ENCODE data around the gene SLC6A2.

Gene SLC6A2

DNA sequence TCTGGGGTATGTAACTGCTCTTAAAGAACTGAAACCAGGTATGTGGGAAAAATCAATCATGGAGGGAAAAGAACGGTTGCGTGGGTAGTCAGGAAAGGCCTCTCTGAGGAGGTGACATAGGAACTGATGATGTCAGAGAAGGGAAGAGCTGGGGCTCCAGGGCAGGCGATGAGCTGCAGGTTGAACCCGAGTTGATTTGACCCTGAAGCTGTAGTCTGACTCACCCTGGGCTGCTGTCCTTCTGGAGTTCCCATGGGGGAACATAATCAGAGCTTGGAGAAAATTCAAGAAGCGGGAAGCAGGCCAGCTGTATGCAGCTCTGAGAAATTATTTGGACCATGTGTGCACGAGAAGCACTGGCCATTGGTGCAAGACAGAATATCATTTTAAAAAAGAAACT, 16.7 kb downstream of the SLC6A2 start:
- no peak for DNase-seq

DNA sequence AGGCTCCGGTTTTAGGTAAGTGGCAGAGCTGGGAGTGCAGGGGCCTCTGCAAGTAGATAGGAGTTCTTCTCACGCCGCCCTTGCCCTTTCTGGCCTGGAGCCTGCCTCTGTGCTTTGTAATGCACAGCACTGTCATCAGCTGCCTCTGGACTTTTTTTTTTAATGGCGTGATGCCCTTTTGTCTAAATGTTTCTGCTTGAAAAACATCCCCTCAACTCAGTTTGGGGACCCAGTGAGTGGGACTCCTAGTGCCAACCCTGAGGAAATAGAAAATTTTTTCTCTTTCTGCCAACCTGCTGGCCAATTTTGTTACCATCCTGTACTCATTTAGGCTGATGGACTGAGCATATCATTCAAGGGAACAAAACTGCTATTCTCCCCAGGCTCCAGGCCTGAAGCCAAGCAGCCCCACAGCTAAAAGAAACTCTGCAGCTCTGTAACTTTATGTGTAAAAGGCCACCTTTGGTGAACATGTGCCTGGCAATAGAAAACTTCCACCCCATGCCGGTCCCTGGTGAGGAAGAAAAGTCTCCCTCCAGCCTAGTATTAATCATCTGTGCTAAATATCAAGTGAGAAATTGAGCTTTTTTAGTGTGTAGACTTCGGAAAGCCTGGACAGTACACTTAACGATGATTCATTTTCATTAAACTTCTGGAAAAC, 22.5 kb downstream of the SLC6A2 start:
- no peak for DNase-seq

DNA sequence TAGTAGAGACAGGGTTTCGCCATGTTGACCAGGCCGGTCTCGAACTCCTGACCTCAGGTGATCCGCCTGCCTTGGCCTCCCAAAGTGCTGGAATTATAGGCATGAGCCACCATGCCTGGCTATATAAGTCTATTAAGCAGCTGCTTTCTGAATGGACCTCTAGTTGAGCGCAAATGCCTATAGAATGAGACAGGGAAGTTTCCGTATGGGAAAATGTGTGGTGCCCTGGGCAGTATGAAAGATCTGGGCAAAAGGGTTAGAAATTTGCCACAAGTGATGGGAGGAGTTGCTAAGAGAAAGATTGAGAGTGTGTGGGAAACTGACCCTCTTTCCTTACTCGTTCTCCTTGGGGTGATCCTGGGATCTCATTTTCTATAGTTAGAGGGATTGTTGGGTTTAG, 26.3 kb downstream of the SLC6A2 start:
- DNase-seq: no peak

DNA sequence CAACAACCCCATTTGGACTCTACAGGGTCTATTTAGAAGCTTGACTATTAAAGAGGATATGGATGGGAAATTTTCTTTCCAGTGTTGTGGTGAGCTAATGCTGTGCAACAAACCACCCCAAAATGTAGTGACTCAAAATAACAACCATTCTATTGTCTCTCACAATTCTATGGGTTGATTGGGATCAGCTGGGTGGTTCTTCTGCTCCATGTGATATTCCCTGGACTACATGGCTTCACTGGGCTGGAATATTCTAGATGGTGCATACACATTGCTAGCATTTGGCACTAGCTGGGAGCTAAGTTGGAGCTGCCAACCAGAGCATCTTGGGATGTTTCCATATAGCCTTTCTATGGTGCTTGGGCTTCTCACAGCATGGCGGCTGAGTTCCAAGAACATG, 30.2 kb downstream of the SLC6A2 start:
- no peak for DNase-seq

DNA sequence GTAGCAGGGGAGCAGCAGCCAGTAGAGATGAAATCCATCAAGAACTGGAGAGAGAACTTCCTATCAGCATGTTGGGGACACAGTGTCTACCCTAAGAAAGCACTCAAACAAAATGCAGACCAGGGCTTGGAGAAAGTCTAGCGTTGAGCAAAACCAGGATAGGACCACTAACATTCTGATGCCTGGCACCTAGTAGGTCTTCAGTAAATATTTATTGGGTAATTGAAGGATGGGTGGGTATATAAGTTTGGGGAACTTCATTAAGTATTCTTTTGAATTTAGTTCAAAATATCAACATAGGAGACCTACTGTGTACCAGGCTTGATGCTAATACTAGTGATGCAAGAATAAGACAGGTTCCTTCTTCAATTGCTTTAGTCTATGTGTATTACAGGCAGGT, 30.9 kb downstream of the SLC6A2 start:
- DNase-seq: no peak

DNA sequence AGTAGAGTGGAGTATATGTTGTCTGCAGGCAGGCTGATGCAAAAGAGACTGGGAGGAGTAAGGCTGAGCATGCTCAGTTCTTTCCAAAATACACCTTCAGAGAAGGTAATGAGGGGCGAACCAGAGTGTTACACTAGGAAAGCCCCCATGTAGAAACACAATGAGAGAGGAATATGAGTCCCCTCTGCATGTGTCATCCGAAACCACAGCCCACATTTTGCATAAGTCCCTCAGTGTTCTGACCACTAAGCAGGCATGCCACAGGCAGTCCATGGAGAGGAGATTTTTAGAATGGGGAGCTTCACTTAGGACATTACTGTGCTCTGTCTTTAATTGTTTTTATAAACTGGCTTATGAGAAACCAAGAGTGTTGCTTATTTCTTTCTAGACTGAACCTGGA, 32.0 kb downstream of the SLC6A2 start:
- no peak for DNase-seq

DNA sequence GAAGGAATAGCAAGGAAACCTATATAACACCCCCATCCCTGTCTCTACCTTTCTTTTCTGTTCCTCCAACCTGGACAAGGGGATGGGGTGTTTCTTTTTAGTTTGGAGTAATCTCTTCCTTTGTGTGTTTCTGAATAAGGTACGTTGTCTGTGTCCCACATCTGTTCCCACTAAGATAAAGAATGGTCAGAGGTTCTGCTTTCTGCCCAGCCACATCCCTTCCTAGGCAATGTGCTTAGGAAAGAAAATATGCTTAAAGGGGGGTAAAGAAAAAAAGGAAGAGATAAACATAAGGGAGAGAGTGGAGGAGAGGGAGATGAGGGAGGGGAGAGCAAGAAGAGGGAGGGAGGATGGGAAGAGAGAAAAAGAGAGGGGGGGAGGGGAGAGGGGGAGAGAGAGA, 35.1 kb downstream of the SLC6A2 start:
- no peak for DNase-seq

DNA sequence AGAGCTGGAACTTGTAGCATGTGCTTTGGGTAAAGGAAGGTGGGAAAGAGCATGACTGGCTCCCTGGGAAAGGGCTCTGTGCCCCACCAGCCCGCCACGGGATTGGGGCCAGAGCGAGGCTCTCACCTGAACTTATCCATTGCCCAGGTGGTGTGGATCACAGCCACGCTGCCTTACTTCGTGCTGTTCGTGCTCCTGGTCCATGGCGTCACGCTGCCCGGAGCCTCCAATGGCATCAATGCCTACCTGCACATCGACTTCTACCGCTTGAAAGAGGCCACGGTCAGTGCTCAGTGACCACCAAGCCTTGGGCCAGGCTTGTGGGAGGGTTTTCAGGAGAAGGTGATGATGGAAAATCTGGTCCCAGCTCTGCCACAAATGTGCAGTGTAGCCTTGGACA, 36.0 kb downstream of the SLC6A2 start:
- no peak for DNase-seq

DNA sequence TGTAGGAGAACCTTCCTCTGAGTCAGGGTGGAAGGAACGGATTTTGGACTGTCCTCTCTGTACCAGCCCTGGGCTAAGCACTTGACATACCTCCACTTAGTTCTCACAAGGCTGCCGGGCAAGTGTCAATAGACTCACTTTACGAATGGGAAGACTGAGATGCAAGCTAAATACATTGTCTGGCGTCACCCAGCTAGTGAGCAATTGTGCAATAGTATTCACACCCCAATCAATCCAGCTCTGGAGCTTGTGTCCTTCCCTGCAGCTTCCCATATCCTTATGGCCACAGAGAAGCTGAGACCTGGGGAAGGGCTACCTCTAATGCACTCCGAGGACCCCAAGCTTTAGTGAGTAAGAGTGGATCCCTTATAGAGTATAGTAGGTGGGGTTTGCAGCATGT, 39.8 kb downstream of the SLC6A2 start:
- DNase-seq: no peak

DNA sequence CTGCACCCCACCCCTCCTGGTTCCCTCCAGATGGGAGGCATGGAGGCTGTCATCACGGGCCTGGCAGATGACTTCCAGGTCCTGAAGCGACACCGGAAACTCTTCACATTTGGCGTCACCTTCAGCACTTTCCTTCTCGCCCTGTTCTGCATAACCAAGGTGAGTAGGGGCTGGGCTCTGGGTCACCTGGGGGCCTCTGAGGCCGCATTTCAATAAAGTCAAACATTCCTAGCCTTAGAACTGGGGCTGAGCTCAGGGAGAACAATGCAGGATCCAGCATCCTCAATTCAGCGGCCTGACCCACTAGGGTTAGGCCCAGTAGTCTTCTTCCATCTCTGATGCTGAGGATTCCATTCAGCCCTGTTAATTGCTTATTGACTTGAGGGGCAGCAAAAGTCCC, 42.1 kb downstream of the SLC6A2 start:
- DNase-seq: no peak

DNA sequence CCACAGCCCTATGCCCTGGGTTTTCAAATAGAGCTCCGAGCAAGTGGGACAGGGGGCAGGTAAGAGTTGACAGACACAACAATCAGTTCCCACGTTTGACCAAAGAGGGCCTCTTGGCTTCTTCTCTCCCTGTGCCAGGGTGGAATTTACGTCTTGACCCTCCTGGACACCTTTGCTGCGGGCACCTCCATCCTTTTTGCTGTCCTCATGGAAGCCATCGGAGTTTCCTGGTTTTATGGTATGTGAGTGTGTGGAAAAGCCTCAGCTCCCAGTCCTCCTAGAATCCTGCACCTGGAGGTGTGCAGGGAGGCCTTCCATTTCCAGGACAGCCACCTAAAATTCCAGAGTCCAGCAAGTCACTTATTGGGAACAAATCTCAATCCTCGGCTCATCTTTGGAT, 42.5 kb downstream of the SLC6A2 start:
- no peak for DNase-seq

DNA sequence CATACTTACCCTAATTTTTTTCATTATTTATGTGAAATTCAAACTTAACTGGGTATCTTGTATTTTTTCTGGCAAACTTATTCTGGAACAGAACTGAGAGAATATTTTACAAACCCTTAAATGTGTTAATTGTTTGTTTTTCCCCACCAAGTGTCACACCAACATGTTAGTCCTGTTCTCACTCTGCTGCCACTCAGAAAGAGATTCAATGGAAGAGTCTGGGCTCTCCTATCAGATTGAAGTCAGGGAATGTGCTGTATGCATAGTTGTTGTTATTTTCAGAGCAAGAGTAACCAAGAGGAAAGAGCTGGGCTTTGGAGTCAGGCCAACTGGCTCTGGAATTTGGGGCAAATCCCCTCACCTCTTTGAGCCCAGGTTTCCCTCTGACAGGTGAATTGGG, 43.2 kb downstream of the SLC6A2 start:
- no peak for DNase-seq

DNA sequence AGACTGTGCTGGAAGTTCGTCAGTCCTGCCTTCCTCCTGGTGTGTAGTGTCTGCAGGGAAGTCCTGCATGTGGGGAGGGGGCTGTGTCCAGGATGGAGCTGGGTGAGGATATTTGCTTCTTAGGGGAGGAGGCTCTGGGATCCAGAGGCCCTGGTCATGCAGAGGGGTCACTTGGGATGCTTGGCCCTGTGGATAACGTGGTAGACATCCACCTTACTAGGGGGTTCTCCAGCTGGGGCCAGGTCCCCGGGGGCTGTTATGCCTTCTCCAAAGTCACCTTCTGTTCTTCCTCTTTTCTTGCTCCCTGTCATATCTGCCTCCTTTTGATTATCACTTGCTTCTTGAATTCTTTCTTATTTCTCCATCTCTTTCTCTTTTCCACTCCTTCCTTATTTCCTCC, 43.8 kb downstream of the SLC6A2 start:
- DNase-seq: no peak

DNA sequence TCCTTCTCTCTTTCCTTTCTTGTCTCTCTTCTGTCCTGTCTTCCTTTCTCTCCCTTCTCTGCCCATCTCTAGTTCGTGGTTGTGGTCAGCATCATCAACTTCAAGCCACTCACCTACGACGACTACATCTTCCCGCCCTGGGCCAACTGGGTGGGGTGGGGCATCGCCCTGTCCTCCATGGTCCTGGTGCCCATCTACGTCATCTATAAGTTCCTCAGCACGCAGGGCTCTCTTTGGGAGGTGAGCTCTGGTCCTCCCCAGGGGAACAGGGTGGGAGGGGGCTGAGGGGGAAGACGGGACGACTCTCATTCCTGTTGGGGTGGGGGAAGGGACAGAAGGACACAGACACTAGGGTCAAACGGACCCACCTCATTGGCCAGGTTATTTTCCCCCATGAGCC, 44.3 kb downstream of the SLC6A2 start:
- no peak for DNase-seq

DNA sequence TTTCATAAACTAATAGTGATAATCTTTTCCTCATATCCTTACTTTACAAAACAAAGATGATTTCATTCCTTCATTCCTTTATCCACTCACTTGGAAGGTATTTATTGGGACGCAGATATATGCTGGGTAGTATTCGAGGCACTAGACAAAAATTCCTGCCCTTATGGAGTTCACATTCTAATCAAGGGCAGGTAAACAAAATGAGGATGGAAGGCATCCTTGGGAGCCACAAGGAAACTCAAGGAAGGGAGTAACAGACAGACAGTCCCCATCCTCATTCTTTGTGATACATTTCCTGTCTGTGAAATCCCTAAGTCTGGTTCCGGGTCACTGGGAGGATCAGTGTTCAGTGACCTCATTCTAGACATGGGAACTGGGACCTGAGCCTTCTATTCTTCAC, 45.2 kb downstream of the SLC6A2 start:
- no peak for DNase-seq

DNA sequence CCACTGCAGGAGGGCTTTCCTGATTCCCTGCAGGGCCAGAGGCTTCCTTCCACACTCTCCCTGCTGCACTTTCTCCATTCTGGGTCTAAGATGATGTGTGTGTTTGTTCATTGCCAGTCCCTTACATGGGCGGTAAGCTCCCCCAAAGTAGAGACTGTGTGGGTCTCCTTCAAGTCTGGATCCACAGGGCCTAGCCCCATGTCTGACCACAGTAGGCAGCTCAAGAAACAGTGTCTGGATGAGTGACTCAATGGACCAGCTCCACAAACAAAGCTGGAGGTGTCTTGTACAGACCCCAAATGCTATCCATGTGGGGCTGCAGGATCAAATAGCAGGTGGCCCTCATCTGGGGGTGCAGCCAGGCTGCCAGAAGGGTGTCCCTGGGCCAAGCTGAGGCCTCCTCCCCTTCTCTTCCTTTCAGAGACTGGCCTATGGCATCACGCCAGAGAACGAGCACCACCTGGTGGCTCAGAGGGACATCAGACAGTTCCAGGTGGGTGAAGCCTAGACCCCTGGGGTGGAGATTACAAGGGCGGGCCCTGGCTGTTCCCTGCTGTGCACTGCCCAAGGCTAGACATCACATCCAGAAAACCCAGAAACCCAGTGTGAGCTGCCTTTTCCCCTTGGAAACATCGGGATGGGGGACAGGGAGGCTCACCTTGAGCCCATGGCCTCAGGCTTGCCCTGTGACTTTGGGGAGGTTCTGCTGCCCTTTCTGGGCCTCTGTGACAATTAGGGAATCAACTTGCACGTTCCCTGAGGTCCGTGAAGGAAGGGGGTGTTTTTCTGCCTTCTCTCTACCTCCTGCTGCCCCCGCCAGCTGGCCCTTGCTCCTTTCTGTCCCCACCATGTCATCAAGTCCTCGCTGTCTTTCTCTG, 45.9 kb downstream of the SLC6A2 start:
- no peak for DNase-seq

DNA sequence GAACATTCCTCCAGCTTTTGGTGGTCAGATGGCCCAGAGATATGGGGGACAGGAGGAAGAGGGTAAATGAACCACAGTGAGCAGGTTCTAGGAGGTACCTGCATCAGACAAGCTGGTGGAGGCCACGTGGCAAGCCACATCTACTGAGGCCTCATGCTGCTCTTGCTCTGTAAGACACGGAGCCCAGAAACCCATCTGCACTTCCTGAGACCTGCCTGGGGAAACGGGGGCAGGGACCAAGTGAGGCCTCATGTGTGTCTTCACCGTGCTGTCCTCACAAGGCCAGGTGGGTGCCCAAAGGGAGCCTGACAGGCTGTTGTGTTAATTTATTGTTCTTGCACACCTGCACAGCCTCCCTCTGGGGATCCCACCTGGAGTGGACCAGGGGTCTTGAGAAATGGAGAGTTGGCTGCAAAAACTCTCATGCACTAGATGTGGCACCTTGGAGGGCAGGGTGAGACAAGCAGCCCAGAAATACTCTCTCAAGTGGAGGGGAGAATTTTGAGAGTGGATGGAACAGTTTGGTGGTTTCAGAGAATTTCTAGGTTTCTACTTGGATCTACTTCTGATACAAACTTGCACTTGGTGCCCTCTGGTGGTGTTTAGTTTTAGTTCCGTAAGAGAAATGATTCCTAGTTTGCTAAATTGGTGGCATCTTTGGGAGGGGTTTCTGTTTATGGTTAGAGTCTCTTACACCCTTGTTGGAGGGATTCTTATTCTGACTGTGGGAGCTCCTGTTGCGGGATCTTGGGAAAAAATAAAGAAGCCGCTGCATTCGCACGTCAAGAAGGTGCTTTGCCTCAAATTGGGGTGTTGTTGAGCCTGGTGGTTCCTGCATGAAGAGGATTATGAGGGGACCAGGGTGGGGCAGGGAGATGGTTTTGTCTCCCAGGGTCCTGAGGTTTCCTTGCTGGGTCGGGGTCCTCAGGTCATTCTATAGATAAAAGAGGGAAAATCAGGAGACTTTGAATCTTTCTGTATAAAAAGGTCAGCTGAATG, 47.5 kb downstream of the SLC6A2 start:
- no peak for DNase-seq

DNA sequence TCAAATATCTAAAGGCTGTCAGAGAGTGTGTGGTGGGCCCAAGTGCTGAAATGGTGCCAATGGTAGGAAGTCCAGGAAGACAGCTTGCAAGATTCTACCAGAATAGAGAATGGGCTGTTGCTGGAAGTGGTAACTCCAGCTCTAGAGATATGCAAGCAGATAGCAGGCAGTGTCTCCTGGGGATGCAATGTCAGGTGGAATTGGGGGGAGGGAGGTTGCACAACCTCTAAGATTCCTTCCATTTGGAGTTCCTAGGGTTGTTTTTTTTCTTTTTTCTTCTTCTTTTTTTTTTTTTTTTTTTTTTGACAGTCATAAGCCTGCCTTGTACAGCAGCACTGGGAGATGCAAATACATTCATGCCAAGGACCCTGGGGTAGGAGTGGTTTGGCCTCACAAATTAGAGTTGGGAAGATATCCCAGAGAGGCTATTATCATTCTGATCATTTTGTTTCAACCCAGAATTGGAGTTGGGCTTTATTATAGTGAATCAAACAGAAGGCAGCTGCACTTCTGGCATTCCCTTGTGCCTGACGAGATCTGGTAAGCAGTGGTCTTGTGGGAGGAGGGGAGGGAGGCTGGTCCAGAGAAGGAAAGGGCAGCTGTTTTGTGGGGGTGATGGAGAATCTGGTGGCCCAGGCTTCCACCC, 51.1 kb downstream of the SLC6A2 start:
- DNase-seq: no peak

DNA sequence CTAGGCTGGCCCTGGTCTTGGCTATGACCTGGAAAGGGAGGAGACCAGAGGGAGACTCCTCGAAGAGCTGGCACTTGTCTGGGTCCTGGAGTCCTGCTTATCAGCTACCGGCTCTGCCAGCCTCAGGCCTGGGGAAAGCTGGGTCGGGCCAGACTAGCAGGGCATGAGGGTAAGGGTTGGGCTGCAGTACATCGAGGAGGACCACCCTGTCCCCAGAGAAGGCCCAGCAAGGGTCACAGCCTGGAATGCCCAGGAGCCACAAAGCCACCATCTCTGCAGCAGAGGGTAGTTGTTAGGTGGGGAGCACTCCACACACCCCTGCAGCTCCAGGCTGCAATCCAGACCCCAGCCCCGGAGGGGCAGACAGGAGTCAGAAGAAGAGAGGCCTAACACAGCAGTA, 54.0 kb downstream of the SLC6A2 start:
- no peak for DNase-seq

DNA sequence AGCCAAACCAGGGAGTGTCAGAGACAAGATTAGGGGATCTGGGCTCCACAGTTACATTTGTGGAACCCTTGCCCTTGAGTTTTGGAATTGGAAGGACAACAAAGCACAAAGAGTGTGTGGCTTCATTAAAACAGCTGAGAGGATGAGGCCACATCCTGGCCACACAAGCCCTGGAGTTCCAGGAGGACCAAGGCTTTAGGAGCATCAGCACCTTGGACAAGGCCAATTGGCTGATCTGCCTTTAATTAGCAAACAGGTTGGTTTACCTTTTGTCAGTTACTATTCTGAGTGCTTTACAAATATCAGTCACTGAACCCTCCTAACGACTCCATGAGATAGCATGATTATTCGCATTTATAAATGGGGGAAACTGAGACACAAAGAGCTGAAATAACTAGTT, 54.7 kb downstream of the SLC6A2 start:
- no peak for DNase-seq

DNA sequence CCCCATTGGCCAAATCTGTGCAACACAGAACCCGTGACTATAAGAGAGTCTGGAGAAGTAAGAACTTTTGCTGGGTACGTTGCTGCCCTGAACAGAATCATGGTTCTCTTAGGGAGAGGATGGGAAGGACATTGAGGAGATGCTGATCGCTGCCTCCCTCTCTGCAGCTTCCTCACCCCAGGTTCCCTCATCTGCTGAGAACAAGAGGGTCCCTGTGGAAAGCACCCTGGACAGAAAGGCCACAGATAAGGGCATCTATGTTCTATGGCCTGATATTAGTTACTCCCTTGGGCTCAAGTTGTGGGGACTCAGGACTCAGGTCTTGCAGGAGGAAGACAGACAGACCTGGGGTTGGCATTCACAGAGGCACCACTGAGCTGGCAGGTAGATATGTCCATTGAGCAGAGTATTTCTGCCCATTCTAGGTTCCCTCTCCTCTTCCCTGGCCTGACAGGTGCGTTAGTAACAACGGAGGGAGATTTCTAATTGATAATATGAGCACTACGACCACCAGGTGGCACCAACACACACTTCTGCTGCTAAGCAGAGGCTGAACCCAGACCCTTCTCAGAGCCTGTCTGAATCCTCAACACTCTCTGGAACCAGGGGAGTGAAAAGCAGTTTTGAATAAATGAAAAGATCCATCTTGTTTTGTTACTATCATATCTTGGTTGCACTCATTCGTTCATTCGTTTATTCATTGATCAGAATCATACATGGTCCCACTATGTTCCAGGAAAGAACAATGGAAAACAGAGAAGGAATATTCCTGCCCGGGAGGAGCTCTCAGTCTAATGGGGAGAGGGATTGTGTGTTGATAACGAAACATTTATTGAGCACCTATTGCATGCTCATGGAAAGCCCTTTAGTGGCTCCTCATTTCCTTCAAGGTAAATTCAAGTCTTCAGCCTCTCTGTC, 56.4 kb downstream of the SLC6A2 start:
- peak; percentile 53 for DNase-seq

DNA sequence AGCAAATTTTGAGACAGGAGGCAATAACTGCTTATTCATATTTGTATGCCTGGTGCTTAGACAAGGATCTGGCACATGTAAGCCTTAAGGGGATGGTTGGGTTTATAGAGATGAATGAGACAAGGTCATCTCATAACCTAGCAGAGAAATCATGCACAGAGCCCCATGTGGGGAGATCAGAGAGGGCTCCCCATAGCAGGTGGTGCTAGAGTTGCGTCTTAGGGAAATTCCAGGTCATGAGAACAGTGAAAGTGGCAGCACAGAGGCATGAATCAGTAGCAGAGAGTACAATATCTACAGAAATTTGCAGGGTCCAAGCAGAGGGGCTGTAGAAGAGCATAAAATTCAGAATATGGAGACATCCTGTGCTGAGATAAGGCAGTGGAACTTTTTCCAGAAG, 57.3 kb downstream of the SLC6A2 start:
- DNase-seq: no peak

Data from T-helper 9 cell (primary cell).